ENCODE results near the gene RCAN3.

- no peak for TF ChIP-seq EZH2 (IDR thresholded peaks at IDR 0.05)
- TF ChIP-seq POLR2AphosphoS5 (IDR thresholded peaks at IDR 0.05; ENCODE audit: borderline replicate concordance, low read depth, low read length), result no peak
- TF ChIP-seq FOXP2 (optimal IDR thresholded peaks at IDR 0.05; ENCODE audit: control extremely low read depth, extremely low read length, insufficient read depth), result no peak
Measured at GRCh38 chr1:24557220-24557619, 54.6 kb downstream of the RCAN3 start.

All from SK-N-MC (cell line).